ENCODE measurements around the gene KCP.

DNA sequence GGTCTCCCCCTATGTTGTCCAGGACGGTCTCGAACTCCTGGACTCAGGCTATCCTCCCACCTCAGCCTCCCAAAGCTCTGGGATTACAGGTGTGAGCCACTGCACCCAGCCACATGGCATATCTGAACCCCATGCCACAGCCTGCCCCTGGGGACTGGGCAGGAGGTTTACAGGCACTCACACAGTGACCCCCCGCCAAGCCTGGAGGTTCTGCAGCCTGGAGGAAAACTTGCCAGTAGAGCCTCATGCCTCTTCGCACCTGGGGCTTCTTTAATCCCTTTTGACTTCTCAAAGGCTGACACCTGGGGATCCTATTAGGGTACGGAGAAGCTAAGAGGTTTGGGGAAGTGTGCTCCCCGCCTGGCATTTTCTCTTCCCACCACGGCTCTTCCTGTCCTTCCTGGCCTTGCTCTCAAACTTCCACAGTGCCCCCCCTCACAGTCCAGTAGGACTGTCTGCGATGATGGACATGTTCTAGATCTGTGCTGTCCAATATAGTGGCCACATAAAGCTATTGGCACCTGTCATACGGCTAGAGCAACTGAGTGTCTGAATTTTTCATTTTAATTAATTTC lies 11.4 kb upstream of the KCP start:
- TF ChIP-seq, protein P1, sequence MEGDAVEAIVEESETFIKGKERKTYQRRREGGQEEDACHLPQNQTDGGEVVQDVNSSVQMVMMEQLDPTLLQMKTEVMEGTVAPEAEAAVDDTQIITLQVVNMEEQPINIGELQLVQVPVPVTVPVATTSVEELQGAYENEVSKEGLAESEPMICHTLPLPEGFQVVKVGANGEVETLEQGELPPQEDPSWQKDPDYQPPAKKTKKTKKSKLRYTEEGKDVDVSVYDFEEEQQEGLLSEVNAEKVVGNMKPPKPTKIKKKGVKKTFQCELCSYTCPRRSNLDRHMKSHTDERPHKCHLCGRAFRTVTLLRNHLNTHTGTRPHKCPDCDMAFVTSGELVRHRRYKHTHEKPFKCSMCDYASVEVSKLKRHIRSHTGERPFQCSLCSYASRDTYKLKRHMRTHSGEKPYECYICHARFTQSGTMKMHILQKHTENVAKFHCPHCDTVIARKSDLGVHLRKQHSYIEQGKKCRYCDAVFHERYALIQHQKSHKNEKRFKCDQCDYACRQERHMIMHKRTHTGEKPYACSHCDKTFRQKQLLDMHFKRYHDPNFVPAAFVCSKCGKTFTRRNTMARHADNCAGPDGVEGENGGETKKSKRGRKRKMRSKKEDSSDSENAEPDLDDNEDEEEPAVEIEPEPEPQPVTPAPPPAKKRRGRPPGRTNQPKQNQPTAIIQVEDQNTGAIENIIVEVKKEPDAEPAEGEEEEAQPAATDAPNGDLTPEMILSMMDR (optimal IDR thresholded peaks at IDR 0.05 in 1 of 3, IDR thresholded peaks at IDR 0.05 in 1 of 3, conservative IDR thresholded peaks at IDR 0.05 in 1 of 3; ENCODE audit: extremely low read depth in 1 of 3, insufficient read depth in 2 of 3, low read length in 3 of 3): no peak
- TF ChIP-seq EZH2 (IDR thresholded peaks at IDR 0.05; ENCODE audit: low read length): no peak

Data from keratinocyte (primary cell).